ENCODE measurements around the gene SNX25.
"Not testable (repeated sequence)": the region's sequence is repeated elsewhere in the genome, so short reads cannot be mapped to it uniquely, and the experiment has no call there.

The SNX25 gene

GRCh38 chr4:185304944-185305690, 95.7 kb downstream of the SNX25 start:
- no peak for DNase-seq

DNA sequence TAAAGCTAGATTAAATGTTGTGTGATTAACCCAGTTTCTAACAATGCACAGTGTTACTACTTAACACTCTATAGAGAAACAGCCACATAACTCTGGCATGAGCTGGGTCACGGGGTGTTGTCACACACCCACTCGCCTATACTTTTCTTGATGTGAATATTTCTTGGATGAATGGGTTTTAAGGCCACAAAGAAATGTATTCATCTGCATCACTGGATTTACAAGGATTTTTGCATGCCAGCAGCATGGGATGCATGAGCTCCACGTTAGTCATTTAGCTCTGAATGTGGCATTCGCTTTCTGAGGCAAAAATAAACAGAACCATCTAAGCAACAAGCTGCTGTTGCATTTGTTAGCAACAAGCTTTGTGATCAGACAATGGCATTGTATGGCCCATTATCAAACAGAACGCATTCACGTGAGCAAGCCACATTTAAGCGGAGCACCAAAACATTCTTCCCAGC, 96.6 kb downstream of the SNX25 start:
- DNase-seq: no peak

- DNase-seq: no peak
Measured at GRCh38 chr4:185307136-185307950, 97.9 kb downstream of the SNX25 start.

DNA sequence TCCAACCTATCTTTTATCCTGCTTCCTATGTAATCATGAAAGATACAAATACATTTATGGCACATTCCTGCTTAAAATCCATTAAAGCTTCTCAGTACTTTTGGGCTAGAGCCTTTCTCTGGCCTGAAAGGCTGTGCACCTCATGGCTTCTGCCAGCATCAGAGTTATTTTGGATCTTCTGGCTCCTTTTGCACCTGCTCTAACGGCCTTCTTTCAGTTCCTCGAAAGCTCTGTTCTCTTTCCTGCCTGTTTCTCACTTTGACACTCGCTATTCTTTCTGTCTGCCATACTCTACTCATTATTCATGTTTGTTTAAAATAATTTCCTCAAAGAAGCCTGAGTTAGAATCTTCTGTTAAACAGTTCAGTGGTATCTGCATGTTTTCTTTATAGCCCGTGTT, 100.4 kb downstream of the SNX25 start:
- no peak for DNase-seq

- no peak for DNase-seq
Measured at GRCh38 chr4:185311113-185311888, 101.9 kb downstream of the SNX25 start.

- DNase-seq: no peak
Measured at GRCh38 chr4:185312699-185313098, 103.3 kb downstream of the SNX25 start.

- not testable (repeated sequence) for DNase-seq
Measured at GRCh38 chr4:185317462-185317861, 108.1 kb downstream of the SNX25 start.

- no peak for DNase-seq
Measured at GRCh38 chr4:185317880-185318279, 108.5 kb downstream of the SNX25 start.

DNA sequence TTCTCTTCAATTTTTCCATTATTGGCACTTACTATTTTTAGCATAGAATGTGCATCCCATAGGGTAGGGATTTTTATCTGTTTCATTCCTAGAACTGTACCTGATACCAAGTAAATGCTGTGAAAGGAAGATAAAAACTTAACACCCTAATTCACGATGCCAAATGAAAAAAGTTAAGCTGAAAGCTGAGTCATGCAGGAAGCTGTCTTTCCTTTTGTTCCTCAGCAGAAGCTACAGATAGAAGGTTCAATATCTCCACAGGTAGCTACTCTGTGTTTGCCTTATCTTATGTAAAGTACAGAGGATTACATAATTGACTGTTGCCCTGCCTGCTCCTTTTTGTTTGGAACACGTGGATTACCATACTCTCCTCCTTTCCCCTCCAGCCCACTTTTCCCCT, 109.3 kb downstream of the SNX25 start:
- DNase-seq: no peak

GRCh38 chr4:185322803-185323202, 113.4 kb downstream of the SNX25 start:
- no peak for DNase-seq

- DNase-seq: no peak
Measured at GRCh38 chr4:185323606-185324005, 114.2 kb downstream of the SNX25 start.

DNA sequence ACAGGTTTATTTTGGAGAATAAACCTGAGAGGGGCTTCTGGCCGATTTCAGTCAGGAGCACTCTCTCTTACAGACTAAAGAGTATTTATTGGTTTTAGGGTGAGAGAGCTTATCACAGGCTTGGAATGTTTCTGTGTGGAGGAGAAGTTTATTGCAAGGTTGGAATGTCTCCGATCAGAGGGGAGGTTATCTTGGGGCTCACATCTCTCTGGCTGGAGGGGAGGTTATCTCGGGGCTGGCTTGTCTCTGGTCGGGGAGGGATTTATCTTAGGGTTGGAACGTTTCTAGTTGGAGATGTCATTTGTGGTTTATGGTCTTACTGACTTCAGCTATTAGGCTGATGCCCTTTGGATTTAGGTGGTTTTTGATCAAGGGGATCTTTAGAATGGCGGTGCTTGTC, 115.0 kb downstream of the SNX25 start:
- not testable (repeated sequence) for DNase-seq

- not testable (repeated sequence) for DNase-seq
Measured at GRCh38 chr4:185325721-185326120, 116.3 kb downstream of the SNX25 start.

DNA sequence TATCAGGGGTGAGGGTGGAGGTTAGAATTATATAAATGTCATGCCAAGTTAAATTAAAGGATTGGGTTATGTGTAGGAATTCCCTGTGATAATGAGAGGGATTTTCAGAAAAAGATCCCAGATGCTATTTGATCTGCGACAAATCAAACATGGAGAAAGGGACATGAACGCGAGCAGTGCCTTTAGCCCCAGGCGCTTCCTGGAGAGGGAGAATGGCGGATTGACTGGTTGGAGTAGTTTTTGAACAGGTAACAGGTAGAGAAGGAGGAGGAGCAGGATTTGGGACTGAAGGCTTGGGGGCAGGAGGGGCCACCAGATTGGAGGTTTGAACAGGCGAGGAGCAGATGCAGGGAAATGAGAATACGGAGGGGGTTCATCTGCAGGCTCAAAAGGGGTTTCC, 119.2 kb downstream of the SNX25 start:
- DNase-seq: no peak

GRCh38 chr4:185329879-185330510, 120.6 kb downstream of the SNX25 start:
- DNase-seq: not testable (repeated sequence)

GRCh38 chr4:185332575-185333464, 123.4 kb downstream of the SNX25 start:
- DNase-seq: no peak

- DNase-seq: no peak
Measured at GRCh38 chr4:185334326-185334725, 124.9 kb downstream of the SNX25 start.

- no peak for DNase-seq
Measured at GRCh38 chr4:185335579-185335978, 126.2 kb downstream of the SNX25 start.

GRCh38 chr4:185339941-185340340, 130.5 kb downstream of the SNX25 start:
- DNase-seq: no peak

- DNase-seq: no peak
Measured at GRCh38 chr4:185341377-185341776, 132.0 kb downstream of the SNX25 start.

DNA sequence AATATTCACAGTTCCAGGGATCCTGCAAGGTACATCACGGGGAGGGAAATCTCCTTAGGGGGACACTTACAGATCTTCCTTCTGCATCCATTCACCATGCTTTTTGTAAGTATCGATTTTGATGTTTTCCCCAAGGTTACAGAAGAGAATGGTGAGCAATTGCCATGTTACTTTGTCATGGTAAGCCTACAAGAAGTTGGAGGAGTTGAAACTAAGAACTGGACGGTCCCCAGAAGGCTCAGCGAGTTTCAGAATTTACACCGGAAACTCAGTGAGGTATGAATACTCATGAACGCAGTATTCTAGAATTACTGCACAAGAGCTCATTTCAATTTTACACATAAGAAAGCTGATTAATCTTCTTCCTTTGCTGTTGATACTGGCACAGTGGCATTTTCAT, 132.4 kb downstream of the SNX25 start:
- no peak for DNase-seq

All from right kidney (tissue), 1 donor.